WTC11 (cell line): Measurements from ENCODE around the gene SPACA9. TPM values are rescaled to one million over a fixed set of nuclear protein-coding genes. Genes with fewer than 3 reads are reported as not detected.

Experiments
- ATAC-seq: fragments of 200-7000 bp; cut with Tn5 transposase; 2 replicates; pipeline ENCODE4 v1.10.0; 2021; ENCODE audit warnings: mild to moderate bottlenecking, moderate library complexity
- CTCF ChIA-PET: fragments of 300-600 bp; sonication (Branson Sonifier 250); formaldehyde crosslinking; loops from one replicate; lab custom pipeline; 2021; ENCODE audit warnings: antibody characterized with exemption; lab: Charles Lee
- POLR2A ChIA-PET: fragments of 350-600 bp; sonication (Branson Sonifier 250); formaldehyde crosslinking; loops from one replicate; lab custom pipeline; 2021; ENCODE audit warnings: antibody characterized with exemption; lab: Charles Lee
- DNase-seq: peaks from one replicate; pipeline ENCODE4 v3.0.0; 2021; ENCODE audit warnings: low spot score
- H3K27ac Mint-ChIP-seq: 2 replicates; pipeline ENCODE4 v1.8.0; 2021; ENCODE audit warnings: mixed read lengths
- H3K27me3 Mint-ChIP-seq: 2 replicates; pipeline ENCODE4 v1.8.0; 2021; ENCODE audit warnings: low read depth, mild to moderate bottlenecking, moderate library complexity, mixed read lengths
- H3K36me3 Mint-ChIP-seq: 2 replicates; pipeline ENCODE4 v1.8.0; 2021; ENCODE audit warnings: mixed read lengths
- H3K4me1 Mint-ChIP-seq: 2 replicates; pipeline ENCODE4 v1.8.0; 2022; ENCODE audit warnings: mixed read lengths
- H3K4me3 Mint-ChIP-seq: 2 replicates; pipeline ENCODE4 v1.8.0; 2021; ENCODE audit warnings: mild to moderate bottlenecking, moderate library complexity, mixed read lengths
- H3K9me3 Mint-ChIP-seq: 2 replicates; pipeline ENCODE4 v1.8.0; 2021; ENCODE audit warnings: mixed read lengths
- AFF4 ChIP-seq: sonication (generic); formaldehyde crosslinking; IDR thresholded peaks from 2 replicates; pipeline ENCODE4 v1.8.1; 2023; ENCODE audit warnings: mild to moderate bottlenecking, missing genetic modification reagents, borderline replicate concordance
- ATF1 ChIP-seq: sonication (generic); formaldehyde crosslinking; IDR thresholded peaks from 2 replicates; pipeline ENCODE4 v1.8.1; 2023; ENCODE audit warnings: mild to moderate bottlenecking, moderate library complexity, missing genetic modification reagents
- CREB1 ChIP-seq: sonication (generic); formaldehyde crosslinking; IDR thresholded peaks from 2 replicates; pipeline ENCODE4 v1.8.0; 2023; ENCODE audit warnings: mild to moderate bottlenecking, missing genetic modification reagents
- FOXP4 ChIP-seq: sonication (generic); formaldehyde crosslinking; IDR thresholded peaks from 2 replicates; pipeline ENCODE4 v1.8.0; 2022; ENCODE audit warnings: mild to moderate bottlenecking, missing genetic modification reagents
- GTF2I ChIP-seq: fragments of 250-450 bp; sonication (Bioruptor Pico); conservative IDR thresholded peaks from 2 replicates; pipeline ENCODE4 v1.4.0; 2021; ENCODE audit warnings: mild to moderate bottlenecking
- JAZF1 ChIP-seq: fragments of 250-450 bp; sonication (Bioruptor Pico); IDR thresholded peaks from 2 replicates; pipeline ENCODE4 v1.9.0; 2021; ENCODE audit warnings: moderate library complexity, mild to moderate bottlenecking, inconsistent platforms
- JUN ChIP-seq: sonication (generic); formaldehyde crosslinking; IDR thresholded peaks from 2 replicates; pipeline ENCODE4 v1.8.0; 2023; ENCODE audit warnings: mild to moderate bottlenecking, missing genetic modification reagents
- MXD4 ChIP-seq: fragments of 250-450 bp; sonication (Bioruptor Pico); IDR thresholded peaks from 2 replicates; pipeline ENCODE4 v1.8.0; 2021; ENCODE audit warnings: mild to moderate bottlenecking, moderate library complexity, borderline replicate concordance
- NR2C2 ChIP-seq: sonication (generic); formaldehyde crosslinking; IDR thresholded peaks from 2 replicates; pipeline ENCODE4 v1.8.0; 2022; ENCODE audit warnings: mild to moderate bottlenecking, missing genetic modification reagents
- NR3C1 ChIP-seq: sonication (generic); formaldehyde crosslinking; conservative IDR thresholded peaks from 2 replicates; pipeline ENCODE4 v1.8.1; 2023; ENCODE audit warnings: low read depth, mild to moderate bottlenecking, missing genetic modification reagents
- ZNF138 ChIP-seq: sonication (generic); formaldehyde crosslinking; conservative IDR thresholded peaks from 2 replicates; pipeline ENCODE4 v1.8.1; 2022; ENCODE audit warnings: mild to moderate bottlenecking, moderate library complexity, missing genetic modification reagents
- ZNF416 ChIP-seq: fragments of 250-450 bp; sonication (Bioruptor Pico); IDR thresholded peaks from 2 replicates; pipeline ENCODE4 v1.9.0; 2021; ENCODE audit warnings: mild to moderate bottlenecking, inconsistent platforms
- ZNF423 ChIP-seq: fragments of 250-450 bp; sonication (Bioruptor Pico); IDR thresholded peaks from 2 replicates; pipeline ENCODE4 v2.1.2; 2022; ENCODE audit warnings: mild to moderate bottlenecking, moderate library complexity
- ZSCAN18 ChIP-seq: fragments of 250-450 bp; sonication (Bioruptor Pico); IDR thresholded peaks from 2 replicates; pipeline ENCODE4 v2.1.2; 2022; ENCODE audit warnings: mild to moderate bottlenecking, moderate library complexity
- total RNA-seq: library from RNA; stranded (reverse); gene quantifications from 3 replicates; pipeline ENCODE4 v1.2.3, GENCODE V29; 2021
- TF ChIP-seq, protein P1 (sequence below): sonication (generic); formaldehyde crosslinking; IDR thresholded peaks from 2 replicates; pipeline ENCODE4 v1.8.0; 2022; ENCODE audit warnings: mild to moderate bottlenecking, missing genetic modification reagents
- TF ChIP-seq, protein P2 (sequence below): sonication (generic); formaldehyde crosslinking; IDR thresholded peaks from 2 replicates; pipeline ENCODE4 v1.8.1; 2022; ENCODE audit warnings: mild to moderate bottlenecking, missing genetic modification reagents, moderate library complexity, borderline replicate concordance
- TF ChIP-seq, protein P3 (sequence below): sonication (generic); formaldehyde crosslinking; IDR thresholded peaks from 2 replicates; pipeline ENCODE4 v1.8.0; 2023; ENCODE audit warnings: missing genetic modification reagents
- TF ChIP-seq, protein P4 (sequence below): sonication (generic); formaldehyde crosslinking; IDR thresholded peaks from 2 replicates; pipeline ENCODE4 v1.8.0; 2022; ENCODE audit warnings: missing genetic modification reagents
- TF ChIP-seq, protein P5 (sequence below): fragments of 250-450 bp; sonication (Bioruptor Pico); IDR thresholded peaks from 2 replicates; pipeline ENCODE4 v1.9.0; 2021; ENCODE audit warnings: moderate library complexity, mild to moderate bottlenecking, inconsistent platforms, borderline replicate concordance
- TF ChIP-seq, protein P6 (sequence below): fragments of 250-450 bp; sonication (Bioruptor Pico); IDR thresholded peaks from 2 replicates; pipeline ENCODE4 v1.9.0; 2021; ENCODE audit warnings: mild to moderate bottlenecking

SPACA9 gene
- total RNA-seq, 1 experiment from 2014 or later: 0.48 TPM

DNA sequence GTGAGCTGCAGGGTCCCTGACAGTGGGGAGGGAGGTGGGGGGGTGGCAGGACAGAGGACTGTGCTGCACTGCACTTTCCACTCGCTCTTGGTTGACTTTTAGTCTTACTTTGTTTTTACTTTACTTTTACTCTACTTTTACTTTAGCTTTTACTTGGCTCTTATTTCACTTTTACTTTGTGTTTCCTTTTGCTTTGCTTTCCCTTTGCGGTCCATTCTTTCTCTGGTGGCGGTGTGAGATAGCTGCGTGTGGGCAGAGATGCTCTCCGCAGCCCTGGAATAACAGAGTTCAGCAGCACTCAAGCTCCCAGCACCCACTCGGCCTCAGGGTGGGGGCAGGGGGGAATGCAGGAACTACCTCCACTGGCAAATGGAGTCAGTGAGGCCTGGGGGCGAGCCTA is 5.3 kb upstream of the SPACA9 start (continued):
- TF ChIP-seq FOXP4 (CRISPR knock-in tag) (no peak), CREB1 (no peak)
- TF ChIP-seq, protein P1, sequence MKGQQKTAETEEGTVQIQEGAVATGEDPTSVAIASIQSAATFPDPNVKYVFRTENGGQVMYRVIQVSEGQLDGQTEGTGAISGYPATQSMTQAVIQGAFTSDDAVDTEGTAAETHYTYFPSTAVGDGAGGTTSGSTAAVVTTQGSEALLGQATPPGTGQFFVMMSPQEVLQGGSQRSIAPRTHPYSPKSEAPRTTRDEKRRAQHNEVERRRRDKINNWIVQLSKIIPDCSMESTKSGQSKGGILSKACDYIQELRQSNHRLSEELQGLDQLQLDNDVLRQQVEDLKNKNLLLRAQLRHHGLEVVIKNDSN (CRISPR knock-in tag): no peak
- TF ChIP-seq, protein P2, sequence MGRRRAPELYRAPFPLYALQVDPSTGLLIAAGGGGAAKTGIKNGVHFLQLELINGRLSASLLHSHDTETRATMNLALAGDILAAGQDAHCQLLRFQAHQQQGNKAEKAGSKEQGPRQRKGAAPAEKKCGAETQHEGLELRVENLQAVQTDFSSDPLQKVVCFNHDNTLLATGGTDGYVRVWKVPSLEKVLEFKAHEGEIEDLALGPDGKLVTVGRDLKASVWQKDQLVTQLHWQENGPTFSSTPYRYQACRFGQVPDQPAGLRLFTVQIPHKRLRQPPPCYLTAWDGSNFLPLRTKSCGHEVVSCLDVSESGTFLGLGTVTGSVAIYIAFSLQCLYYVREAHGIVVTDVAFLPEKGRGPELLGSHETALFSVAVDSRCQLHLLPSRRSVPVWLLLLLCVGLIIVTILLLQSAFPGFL (CRISPR knock-in tag): no peak
- TF ChIP-seq, protein P3, sequence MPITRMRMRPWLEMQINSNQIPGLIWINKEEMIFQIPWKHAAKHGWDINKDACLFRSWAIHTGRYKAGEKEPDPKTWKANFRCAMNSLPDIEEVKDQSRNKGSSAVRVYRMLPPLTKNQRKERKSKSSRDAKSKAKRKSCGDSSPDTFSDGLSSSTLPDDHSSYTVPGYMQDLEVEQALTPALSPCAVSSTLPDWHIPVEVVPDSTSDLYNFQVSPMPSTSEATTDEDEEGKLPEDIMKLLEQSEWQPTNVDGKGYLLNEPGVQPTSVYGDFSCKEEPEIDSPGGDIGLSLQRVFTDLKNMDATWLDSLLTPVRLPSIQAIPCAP: no peak

DNA sequence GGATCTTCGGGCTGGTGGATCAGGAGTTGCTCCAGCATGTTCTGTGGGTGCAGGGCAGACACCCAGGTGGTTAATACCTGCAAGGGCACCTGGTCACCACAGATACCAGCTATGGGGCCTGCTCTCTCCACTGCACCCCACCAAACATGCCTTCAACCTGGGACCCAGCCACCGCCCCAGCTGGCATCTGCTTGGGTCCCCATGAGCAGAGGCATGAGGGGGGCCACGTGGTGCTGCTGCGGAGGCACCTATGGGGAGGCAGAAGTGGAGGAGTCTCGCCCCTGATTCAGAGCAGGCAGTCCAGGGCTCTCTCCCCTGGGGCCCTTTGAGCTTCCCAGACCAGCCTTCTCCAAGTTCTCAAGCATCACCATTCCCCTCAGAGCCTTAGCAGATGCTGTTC is 3.5 kb upstream of the SPACA9 start:
- no peak for DNase-seq
- no peaks in the 10 kb centered on the region for H3K9me3 Mint-ChIP-seq
- ChIA-PET POLR2A (no interaction called here), CTCF (no interaction called here)
- H3K4me3 Mint-ChIP-seq: no peak overlapping the region
- H3K4me1 Mint-ChIP-seq: 0 out of 2 replicates have a peak, but pooled peaks cover 3% of the 10 kb centered on the region
- H3K27me3 Mint-ChIP-seq: peaks cover 39% of the 10 kb centered on the region
- H3K36me3 Mint-ChIP-seq: no peaks in the 10 kb centered on the region
- no peak overlapping the region for H3K27ac Mint-ChIP-seq
- no peak for ATAC-seq
- no peak for TF ChIP-seq ATF1 (CRISPR knock-in tag)
- no peak for TF ChIP-seq ZNF423 (CRISPR knock-in tag)
- TF ChIP-seq AFF4: no peak
- no peak for TF ChIP-seq ZNF416
- no peak for TF ChIP-seq JUN (CRISPR knock-in tag)
- no peak for TF ChIP-seq ZNF138 (CRISPR knock-in tag)
- TF ChIP-seq, protein P4, sequence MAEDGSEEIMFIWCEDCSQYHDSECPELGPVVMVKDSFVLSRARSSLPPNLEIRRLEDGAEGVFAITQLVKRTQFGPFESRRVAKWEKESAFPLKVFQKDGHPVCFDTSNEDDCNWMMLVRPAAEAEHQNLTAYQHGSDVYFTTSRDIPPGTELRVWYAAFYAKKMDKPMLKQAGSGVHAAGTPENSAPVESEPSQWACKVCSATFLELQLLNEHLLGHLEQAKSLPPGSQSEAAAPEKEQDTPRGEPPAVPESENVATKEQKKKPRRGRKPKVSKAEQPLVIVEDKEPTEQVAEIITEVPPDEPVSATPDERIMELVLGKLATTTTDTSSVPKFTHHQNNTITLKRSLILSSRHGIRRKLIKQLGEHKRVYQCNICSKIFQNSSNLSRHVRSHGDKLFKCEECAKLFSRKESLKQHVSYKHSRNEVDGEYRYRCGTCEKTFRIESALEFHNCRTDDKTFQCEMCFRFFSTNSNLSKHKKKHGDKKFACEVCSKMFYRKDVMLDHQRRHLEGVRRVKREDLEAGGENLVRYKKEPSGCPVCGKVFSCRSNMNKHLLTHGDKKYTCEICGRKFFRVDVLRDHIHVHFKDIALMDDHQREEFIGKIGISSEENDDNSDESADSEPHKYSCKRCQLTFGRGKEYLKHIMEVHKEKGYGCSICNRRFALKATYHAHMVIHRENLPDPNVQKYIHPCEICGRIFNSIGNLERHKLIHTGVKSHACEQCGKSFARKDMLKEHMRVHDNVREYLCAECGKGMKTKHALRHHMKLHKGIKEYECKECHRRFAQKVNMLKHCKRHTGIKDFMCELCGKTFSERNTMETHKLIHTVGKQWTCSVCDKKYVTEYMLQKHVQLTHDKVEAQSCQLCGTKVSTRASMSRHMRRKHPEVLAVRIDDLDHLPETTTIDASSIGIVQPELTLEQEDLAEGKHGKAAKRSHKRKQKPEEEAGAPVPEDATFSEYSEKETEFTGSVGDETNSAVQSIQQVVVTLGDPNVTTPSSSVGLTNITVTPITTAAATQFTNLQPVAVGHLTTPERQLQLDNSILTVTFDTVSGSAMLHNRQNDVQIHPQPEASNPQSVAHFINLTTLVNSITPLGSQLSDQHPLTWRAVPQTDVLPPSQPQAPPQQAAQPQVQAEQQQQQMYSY: no peak
- TF ChIP-seq GTF2I: no peak
- no peak for TF ChIP-seq MXD4 (CRISPR knock-in tag)
- no peak for TF ChIP-seq NR3C1 (CRISPR knock-in tag)
- no peak for TF ChIP-seq NR2C2
- no peak for TF ChIP-seq JAZF1 (CRISPR knock-in tag)
- TF ChIP-seq, protein P5, sequence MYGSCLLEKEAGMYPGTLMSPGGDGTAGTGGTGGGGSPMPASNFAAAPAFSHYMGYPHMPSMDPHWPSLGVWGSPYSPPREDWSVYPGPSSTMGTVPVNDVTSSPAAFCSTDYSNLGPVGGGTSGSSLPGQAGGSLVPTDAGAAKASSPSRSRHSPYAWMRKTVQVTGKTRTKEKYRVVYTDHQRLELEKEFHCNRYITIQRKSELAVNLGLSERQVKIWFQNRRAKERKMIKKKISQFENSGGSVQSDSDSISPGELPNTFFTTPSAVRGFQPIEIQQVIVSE (CRISPR knock-in tag): no peak
- TF ChIP-seq, protein P6, sequence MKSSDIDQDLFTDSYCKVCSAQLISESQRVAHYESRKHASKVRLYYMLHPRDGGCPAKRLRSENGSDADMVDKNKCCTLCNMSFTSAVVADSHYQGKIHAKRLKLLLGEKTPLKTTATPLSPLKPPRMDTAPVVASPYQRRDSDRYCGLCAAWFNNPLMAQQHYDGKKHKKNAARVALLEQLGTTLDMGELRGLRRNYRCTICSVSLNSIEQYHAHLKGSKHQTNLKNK (CRISPR knock-in tag): no peak
- TF ChIP-seq ZSCAN18 (CRISPR knock-in tag): no peak
